Stimulated activated CD4-positive, alpha-beta T cell treated with anti-CD3 and anti-CD28 coated beads, Interleukin-2, amount 100 ng/mL, for 24 hours (primary cell): ENCODE measurements around the gene PDE4D.

Experiments used
- DNase-seq, 2 donors: peaks; one replicate each; pipeline ENCODE4 v3.0.0-alpha.2; 2020

The PDE4D gene

DNA sequence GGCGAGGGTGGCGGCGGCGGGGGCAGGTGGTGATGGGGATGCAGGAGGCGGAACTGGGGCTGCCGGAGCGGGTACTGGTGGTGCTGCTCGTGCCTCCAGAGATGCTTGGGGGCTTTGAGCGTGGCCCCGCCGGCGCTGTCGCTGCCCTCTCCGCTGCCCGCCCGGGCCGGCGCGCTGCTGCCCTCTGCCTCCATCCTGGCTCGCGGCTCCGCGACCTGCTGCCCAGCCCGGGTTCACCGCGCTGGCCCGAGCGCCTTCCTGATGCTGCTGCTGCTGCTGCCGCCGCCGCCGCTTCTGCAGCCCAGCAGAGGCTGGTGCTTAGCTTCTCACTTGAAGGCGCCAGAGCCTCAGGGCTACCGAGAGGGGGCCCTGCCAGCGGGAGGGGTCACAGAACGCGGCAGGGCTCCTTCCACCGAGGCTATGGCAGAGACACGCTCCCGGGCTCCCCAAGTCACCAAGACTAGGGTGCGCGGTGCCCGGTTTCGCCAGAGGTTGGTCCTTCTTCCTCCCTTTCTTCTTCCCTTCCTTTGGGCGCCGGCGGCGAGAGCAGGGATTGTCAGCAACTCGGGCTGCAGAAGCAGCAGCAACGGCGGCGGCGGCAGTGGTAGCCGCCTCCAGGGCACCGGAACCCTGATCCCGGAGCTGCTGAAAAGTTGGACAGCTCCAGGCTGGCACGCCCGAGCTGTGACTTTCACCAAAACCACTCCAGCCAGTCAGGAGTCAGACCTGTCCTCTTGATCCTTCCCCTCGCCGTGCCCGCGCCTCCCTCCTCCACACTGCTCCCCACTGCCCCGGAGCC is at the start of gene PDE4D:
Gene PDE4D, minus strand, starts transcription at position 298 of the 799 bp plus-strand sequence.
- DNase-seq = peak in 1 of 2 donors; percentile 17

DNA sequence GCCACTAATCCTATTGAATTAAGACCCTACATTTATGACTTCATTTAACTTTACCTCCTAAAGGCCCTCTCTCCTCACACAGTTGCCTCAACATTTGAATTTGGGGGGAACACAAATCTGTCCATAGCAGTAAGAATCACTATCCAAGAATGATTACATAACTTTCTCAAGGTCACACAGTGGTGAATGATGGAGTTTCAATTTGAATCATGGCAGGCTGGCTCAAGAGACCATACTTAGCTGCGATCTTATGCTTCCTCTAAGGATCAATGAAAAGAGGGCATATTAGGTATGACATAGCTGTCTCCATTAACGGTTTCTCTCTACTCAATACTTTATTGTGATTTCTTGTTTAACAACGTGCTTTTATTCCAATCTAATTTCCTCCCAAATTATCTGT is 44.1 kb upstream of the PDE4D start:
- no peak for DNase-seq

DNA sequence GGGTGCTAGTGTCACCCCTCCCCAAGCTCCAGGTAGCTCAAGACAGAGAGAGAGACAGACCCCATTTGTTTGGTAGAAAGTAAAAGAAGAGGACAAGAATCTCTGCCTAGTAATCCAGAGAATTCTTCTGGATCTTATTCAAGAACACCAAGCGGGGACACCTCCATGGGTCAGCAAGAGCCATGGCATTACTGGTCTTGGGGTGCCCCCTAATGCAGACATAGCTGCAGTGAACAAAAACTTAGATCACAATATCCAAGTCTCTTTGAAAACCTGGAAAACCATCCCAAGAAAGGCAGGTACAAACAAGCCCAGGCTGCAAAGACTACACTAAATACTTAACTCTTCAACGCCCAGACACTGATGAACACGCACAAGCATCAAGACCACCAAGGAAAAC is 29.9 kb upstream of the PDE4D start:
- no peak for DNase-seq

DNA sequence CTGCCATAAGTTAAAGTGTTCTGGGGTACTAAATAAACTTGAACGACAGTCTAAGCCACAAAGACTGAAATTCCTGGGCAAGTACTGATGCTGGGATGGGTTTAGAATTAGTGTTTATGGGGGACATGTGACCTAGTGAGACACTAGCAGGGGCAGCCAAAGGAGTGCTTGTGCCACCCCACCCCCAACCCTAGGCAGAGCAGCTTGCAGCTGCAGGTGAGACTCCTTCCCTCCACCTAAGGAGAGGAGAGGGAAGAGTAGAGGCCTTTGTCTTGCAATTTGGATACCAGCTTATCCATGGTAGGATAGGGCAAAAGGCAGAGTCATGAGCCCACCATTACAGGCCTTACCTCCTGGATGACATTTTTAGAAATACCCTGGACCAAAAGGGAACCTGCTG is 28.7 kb upstream of the PDE4D start:
- no peak for DNase-seq

DNA sequence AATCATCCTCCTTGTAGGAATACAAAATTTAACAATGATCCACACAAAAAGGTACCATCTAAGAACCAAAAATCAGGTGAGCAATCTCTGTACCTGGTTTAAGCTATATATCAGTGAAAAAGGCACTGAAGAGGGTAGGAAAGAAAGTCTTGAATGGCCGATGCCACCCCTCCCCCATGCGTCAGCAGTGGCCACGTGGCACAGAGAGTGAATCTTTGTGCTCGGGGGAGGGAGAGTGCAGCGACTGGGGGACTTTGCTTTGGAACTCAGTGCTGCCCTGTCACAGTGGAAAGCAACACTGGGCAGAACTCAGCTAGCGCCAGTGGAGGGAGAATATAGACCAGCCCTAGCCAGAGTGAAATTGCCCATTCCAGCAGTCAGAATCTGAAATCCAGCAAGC is 28.3 kb upstream of the PDE4D start:
- DNase-seq = no peak

DNA sequence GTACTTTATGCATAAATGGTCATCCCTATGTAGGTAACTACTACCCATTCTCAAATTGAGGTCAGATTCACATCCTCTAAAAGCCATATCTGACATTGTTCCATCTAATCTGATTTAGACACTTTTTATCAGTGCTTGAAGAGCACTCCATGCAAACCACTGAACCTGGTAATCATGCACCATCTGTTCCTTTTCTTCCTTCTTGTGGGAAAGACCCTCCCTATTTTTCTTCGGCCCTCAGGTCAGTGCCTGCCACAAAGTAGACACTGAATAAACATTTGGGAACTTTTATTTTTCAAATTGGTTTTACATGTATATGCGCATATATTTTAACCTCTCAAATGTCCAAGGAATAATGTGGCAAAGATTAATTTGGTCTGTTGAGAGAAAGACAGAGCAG is 26.0 kb upstream of the PDE4D start:
- no peak for DNase-seq

DNA sequence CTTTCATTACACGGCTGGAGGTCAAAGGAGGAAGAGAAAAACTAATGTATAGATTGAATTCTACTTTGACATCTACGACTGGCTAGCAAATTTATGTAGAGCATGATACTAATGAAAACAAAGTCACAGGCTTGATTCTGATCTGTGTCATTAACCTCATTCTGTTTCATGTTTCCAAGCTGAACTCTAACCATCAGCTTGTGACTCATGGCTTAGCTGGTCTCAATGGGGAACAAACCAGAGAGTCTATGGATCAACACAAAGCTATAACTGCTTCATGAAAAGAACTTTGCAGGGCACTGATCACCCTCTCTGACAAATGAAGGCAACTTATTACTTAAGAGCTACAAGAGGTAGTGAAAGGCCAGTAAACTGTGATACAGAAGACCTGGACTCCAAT is 23.6 kb upstream of the PDE4D start:
- DNase-seq = no peak

DNA sequence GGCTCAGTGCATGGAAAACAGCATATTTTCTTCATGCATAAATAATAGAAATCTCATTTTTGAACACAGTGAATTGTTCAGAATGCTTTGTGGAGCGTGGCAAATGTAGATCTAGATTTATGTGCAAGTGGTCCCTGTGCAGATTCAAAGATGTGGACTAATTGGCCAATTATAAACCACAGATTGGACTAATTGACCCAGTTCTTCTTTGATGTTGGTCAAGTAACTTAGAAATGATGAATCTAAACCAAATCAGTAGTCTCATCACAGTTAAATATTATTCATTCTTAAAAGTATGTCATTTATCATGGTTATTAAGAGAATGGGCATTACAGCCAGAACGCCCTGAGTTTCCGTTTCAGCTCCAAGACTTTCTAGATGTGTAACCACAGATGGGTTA is 11.7 kb upstream of the PDE4D start:
- DNase-seq = no peak

DNA sequence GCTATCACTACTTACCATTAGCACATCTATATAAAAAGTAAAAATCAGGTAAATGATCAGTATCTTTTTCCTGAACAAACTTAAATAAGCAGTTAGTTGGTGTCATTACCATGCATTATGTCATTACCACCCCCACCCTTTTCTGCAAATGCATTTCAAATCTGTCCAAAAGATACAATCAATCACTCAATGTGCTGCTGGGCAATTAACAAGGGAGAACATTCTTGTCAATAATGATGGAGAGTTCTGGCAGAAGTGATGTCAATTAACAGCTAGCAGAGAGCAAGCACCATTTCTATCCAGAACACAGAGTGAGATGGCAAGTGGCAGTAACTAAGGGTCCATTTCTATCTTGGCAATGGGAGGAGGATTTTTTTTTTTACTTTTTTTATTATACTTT is 3.5 kb upstream of the PDE4D start:
- DNase-seq = no peak

DNA sequence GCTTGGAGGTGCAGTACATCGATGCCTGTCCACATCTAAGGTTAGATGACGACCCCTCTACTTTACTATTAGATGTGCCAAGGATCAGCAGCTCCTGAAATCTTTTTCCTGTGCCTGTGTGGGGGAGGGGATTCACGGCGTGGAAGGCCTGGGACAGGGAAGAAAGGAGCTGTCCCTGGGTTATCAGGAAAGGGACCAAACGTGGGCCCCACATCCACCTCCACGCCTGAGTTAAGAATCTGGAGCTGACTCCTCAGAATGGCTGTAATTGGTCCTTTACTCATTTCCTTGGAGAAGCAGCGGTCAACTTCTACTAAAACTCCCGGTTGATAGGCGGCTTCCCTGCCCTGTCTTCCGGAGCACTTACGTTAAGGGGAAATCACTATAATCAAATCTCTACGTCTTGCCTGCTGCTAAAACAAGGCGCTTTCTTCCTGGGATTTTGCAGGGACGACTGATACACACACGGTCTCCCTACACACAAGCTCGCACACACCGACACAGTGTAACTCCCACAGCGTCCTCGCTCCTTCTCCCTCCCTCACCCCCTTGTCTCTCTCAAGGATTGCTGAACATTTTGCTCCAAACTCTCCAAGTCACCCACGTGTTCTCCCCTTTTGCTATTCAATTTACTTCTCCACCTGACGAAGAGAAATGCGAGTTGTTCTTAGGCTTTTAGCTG is 1.4 kb downstream of the PDE4D start:
- DNase-seq = no peak

DNA sequence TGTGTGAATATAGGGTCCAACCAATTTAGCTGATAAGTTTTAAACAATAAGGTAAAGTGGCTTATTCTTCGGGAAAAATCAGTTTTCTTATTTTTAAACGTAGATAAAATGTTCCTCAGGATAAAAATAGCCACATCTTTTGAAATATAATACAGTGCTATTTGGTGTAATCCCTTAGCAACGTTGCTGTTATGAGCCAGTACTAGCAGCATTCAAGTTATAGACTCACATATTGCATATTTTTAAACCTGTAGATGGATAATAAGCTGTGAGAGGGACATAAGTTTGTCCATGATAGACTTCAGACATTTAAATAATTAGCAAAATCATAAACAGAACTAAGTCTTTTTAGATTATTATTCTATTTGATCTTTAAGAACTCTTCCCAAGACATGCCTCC is 6.3 kb downstream of the PDE4D start:
- DNase-seq = no peak

DNA sequence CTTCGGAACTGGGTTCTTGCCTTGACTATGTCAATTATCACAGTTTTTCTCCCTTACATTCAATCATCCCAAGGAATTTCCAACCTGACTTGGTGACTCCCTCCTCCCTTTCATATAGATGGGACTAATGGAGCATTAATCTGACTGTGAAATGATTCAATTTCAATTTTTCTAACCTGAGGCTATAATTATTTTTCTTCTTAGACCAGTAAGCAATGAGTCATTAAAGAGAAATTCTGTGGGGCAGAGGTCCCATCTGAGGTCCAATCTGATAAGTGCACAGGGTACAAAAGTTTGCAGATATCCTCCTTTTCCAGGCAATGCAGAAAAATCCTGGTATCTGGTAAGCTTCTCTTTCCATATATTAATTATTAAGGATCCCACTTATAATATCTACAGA is 18.9 kb downstream of the PDE4D start:
- DNase-seq = no peak

DNA sequence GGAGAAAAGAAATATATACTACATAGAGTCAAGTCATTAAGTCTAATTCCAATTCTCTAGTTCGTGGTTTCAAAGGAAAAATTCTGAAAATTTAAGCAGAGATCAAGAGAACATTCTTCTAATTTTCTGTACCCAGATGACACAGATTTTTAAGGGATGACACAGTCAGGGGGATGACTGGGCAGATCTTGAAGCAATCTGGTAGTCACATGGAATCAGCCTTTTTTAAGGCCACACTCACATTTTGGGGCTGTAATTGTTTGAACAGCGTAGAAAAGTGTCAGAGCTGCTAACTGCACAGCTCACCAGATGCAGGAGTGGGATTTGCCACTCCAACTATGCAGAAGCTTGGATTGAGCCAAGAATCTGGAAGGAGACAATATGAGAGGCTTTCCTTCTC is 20.4 kb downstream of the PDE4D start:
- no peak for DNase-seq

DNA sequence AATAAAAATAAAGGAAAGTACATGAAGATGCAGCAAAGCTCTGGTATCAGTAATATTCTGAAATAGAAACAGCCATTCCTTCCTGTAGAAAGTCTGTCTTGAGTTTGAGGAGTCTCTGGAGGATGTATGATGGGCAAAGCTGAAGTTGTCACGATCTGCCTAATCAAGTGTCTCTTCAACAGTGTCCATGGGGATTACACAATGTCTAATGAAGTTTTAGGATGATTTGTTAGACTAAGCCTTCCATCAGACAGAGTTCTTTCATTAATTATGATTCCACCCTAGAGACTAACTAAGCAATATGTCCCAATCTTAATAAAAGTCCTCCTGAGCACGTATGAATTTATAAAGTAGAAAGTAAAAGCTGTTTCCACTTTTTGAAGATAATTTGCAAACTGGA is 26.9 kb downstream of the PDE4D start:
- DNase-seq = no peak

DNA sequence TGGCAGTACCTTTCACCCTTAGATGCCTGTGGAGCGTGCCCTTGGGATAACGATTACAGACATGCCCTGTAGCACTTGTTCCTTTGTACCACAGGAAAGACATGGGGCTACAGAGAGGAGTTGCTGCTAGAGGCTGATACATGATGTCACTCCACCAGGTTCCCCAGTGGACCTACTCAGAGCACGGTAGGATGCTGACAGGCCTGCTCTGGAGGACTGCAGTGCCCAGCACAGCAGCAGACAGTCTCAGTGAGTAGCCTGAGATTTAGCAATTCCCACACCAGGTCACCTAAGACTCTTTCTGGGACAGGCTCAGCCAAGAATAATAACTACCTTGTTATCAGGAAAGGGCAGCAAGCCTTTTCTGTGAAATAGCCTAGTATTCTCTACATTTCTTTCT is 28.8 kb downstream of the PDE4D start:
- DNase-seq = no peak

DNA sequence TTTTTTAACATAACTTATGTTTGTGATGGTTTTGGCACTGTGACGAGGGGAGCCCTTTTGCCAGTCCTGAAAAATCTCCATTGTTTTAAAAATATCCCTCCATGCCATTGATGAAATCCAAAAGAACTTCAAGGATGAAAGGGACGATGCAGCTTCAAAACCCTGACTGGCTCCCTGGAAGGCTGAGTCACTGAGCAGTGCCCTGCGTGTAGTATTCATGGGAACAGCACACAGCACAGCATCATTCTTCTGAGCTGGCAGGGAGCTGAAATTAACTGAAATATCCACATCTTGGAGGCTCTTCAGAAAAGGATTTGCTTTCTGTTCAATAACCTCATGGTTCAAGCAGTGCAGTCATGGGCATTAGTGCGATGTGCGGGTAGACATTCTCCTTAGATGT is 29.7 kb downstream of the PDE4D start:
- no peak for DNase-seq

DNA sequence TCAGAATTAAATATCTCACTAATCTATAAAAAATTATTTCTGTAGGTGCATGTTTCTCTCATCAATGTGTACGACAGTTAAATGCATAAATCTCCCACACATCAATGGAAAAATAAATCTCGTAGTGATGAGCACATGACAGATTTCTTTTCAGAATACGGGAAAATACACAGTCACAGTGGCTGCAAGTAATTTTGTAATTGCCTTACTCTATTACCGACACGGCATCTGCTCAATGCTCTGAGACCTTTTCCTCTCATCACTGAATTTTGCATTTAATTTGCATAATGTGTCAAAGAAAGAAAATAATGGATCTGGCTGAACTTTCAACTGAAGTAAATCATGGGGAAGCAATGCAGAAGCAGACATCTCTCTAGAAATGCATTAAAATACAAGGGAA is 37.2 kb downstream of the PDE4D start:
- DNase-seq = no peak

DNA sequence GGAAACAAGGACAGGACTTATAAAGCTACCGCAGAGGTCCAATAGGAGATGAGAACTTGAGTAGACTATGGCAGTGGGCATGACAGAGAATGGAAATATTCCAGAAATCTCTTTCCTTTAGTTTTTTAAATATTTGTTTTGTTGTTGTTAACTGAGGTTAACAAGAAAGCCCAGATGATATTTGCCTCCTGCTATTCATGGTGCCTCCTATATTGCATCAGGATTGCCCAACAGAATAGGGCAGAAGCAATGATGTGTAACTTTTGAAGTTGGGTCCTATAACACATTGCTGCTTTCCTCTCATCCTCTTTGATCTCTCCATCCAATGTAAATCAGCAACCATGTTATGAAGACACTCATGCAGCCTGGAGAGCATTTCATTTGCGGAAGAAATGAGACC is 42.8 kb downstream of the PDE4D start:
- DNase-seq = no peak

DNA sequence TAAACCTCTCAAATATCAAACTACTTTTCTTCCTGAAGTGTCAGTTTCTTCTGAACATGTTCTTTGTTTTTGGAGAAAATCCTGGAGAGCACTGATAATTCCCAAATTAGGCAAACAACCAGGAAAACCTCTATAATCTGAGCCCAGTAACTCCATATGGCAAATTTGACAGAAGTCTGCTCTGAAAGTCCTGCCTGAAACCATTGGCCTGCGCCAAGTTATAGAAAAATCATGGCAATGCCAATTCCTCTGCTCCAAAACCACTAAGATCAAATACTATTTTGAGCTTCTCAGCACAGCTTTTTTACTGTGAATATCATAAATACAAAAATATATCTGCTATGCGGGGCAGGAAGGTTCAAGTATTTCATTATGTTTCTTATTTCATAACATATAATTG is 45.9 kb downstream of the PDE4D start:
- no peak for DNase-seq

DNA sequence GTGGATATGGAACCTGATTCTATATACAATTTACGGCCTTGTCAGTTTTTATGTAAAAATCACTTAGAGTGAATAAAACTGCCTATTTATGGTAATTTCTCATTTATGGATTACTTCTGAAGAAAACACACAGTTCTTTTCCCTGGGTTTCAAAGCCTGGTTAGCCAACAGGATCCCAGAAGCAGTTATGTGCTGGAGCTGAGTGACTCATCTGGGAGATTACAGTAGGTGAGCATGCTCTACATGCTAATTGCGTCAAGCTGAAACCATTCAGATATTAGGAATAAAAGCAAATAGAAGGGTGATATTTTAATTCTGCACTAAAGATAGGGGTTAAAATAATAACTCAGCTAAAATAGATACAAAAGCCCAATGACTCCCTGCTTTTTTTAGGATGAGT is 47.8 kb downstream of the PDE4D start:
- no peak for DNase-seq

DNA sequence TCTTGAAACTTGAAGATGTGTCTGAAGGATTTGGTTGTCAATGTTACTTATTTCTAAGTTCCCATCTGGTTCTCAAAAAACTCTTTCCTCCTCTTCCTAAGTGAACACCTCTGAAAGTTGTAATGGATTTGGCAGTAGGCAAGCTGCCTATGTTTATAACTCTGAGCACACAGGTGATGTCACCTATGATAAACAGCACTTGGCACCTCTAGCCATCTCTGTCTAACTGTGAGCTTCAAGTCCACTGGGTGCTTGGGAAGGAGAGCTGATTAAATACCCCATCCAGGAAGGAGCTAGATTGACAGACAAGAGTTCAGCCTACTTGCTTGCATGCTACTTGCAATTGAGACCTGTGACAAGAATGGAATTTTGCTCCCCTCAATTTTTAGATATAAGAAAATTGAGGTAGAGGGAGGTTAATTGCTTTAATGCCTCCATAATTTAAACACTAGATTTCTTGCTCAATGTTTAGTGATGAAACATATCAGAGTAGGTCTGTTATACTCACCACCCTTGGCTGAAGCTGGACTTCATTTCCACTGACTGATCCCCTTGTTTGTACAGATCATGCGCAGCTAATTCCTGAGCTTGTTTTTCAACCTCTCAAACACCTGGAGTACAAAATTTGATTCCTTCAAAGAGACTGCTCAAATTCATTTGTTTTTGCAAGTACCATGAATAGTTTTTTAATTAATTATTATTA is 49.9 kb downstream of the PDE4D start:
- no peak for DNase-seq

DNA sequence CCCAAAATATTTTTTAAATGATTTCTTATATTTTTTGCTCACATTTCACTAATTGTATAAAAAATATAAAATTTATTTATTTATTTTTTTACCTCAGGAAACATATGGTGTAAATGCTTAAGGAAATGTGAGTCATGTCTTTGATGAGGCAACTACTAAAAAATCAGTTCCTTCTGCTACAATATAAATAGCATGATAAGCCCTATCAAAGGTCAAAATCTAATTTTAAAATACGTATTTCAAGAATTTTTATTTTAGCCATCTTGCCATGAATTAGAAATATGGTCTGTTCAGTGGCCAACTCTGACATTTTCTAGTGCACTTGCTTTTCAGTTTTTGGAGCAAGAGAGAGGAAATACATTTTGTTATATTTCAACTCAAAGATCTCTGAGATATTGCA is 50.5 kb downstream of the PDE4D start:
- no peak for DNase-seq

DNA sequence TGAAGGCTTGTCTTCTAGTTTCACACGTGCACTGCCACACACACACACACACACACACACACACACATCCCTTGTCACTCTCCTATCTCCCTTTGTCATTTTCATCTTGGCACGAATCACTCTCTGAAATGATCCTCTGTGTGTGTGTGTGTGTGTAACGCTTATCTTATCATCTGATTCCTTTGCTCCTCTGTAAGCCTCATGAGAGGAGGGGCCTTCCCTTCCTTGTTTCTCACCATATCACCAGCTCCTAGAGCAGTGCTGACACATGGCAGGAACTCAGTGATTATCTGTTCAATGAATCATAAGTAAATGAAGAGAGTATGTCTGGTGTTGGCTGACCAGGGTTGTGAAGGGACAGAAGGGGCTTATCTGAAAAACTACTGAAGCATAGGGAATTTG is 53.3 kb downstream of the PDE4D start:
- DNase-seq = no peak

DNA sequence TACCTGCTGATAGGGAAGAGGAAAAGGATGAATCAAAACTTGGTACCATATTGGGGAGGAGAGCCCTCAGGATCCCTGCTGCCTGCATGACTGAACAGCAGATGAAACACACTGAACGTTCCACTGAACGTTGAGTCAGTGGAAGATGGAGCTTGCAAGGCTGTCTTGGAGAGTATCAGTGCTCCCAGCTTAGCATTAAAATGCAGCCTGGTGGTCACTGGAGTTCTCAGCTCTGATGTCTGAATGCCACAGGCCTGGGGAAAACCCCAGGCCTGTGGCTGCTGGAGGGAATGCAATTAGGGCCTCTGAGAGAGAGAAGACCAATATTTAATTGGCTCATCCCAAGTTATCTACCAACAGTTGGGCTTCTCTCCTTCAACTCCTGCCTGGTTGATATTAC is 54.5 kb downstream of the PDE4D start:
- DNase-seq = no peak
